ENCODE data around the gene KIF21A. TPM values are rescaled to one million over a fixed set of nuclear protein-coding genes. Genes with fewer than 3 reads are reported as not detected.

KIF21A gene, protein sequence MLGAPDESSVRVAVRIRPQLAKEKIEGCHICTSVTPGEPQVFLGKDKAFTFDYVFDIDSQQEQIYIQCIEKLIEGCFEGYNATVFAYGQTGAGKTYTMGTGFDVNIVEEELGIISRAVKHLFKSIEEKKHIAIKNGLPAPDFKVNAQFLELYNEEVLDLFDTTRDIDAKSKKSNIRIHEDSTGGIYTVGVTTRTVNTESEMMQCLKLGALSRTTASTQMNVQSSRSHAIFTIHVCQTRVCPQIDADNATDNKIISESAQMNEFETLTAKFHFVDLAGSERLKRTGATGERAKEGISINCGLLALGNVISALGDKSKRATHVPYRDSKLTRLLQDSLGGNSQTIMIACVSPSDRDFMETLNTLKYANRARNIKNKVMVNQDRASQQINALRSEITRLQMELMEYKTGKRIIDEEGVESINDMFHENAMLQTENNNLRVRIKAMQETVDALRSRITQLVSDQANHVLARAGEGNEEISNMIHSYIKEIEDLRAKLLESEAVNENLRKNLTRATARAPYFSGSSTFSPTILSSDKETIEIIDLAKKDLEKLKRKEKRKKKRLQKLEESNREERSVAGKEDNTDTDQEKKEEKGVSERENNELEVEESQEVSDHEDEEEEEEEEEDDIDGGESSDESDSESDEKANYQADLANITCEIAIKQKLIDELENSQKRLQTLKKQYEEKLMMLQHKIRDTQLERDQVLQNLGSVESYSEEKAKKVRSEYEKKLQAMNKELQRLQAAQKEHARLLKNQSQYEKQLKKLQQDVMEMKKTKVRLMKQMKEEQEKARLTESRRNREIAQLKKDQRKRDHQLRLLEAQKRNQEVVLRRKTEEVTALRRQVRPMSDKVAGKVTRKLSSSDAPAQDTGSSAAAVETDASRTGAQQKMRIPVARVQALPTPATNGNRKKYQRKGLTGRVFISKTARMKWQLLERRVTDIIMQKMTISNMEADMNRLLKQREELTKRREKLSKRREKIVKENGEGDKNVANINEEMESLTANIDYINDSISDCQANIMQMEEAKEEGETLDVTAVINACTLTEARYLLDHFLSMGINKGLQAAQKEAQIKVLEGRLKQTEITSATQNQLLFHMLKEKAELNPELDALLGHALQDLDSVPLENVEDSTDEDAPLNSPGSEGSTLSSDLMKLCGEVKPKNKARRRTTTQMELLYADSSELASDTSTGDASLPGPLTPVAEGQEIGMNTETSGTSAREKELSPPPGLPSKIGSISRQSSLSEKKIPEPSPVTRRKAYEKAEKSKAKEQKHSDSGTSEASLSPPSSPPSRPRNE (N-terminal part only)
- polyA plus RNA-seq (2011; rRNA removed) (0.94 and 1.4 TPM in 2 replicates), polyA minus RNA-seq (2011; rRNA and poly(A)+ RNA removed) (1.1 and 1.7 TPM in 2 replicates)

DNA sequence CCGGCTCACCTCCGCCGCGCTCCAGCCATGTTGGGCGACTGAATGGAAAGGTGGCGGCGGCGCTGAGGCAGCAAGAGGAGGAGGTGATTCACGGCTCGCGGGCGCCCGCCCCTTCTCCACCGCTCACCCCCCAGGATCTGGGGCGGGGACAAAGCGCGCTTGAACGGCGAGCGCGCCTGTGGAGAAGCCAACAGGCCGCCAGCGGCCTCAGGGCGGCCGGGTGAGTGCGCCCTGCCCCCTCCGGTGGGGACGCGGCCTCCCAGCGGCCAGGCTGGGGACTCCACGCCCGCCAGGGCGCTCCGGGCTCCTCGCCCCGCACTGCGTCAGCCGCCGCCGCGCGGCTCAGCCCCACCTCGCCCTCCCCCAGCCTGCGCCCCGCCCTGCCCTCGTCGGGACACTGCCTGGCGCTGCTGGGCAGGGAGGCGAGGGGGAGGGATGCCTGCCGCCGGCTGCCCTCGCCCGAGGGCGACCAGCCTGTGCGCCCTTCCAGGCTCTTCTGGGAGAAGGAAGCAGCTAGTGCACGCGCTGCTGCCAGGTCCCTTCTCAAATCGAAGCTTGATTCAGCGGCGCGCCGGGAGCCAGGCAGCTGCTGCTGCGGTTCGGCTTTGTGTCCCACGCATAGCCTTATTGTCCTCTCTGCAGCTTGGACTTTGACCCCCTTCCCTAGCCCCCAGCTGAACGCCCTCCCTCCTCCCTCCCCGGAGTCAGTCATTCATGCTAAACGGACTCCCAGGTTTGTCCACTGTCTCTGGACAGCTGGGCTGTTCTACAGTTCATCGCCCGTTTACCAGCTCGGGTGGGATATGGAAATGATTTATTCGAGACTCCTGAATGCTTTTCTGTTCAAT is at the start of gene KIF21A:
TSS of gene KIF21A (minus strand) at position 40 of the 848 bp plus-strand sequence. CDS start 150 bp downstream, outside the sequence.
- CTCF ChIA-PET = no interaction called here
- no peaks in the 10 kb centered on the region for H3K27me3 ChIP-seq (ENCODE audit: control insufficient read depth, insufficient read depth, low read length)
- H3K9me3 ChIP-seq (ENCODE audit: control insufficient read depth, insufficient read depth, low read length) = no peaks in the 10 kb centered on the region
- TF ChIP-seq, protein P1, sequence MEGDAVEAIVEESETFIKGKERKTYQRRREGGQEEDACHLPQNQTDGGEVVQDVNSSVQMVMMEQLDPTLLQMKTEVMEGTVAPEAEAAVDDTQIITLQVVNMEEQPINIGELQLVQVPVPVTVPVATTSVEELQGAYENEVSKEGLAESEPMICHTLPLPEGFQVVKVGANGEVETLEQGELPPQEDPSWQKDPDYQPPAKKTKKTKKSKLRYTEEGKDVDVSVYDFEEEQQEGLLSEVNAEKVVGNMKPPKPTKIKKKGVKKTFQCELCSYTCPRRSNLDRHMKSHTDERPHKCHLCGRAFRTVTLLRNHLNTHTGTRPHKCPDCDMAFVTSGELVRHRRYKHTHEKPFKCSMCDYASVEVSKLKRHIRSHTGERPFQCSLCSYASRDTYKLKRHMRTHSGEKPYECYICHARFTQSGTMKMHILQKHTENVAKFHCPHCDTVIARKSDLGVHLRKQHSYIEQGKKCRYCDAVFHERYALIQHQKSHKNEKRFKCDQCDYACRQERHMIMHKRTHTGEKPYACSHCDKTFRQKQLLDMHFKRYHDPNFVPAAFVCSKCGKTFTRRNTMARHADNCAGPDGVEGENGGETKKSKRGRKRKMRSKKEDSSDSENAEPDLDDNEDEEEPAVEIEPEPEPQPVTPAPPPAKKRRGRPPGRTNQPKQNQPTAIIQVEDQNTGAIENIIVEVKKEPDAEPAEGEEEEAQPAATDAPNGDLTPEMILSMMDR (IDR thresholded peaks at IDR 0.05; ENCODE audit: low read depth, low read length) = peak; percentile 39
- DNase-seq (ENCODE audit: low read depth, low spot score) = peak; percentile 47
- H3K4me3 ChIP-seq (ENCODE audit: low read depth, low read length) = peak within 1 kb of the TSS; percentile 63
- no peak within 1 kb of the TSS for H3K27ac ChIP-seq (ENCODE audit: low read depth, low read length)
- POLR2A ChIA-PET = no interaction called here

DNA sequence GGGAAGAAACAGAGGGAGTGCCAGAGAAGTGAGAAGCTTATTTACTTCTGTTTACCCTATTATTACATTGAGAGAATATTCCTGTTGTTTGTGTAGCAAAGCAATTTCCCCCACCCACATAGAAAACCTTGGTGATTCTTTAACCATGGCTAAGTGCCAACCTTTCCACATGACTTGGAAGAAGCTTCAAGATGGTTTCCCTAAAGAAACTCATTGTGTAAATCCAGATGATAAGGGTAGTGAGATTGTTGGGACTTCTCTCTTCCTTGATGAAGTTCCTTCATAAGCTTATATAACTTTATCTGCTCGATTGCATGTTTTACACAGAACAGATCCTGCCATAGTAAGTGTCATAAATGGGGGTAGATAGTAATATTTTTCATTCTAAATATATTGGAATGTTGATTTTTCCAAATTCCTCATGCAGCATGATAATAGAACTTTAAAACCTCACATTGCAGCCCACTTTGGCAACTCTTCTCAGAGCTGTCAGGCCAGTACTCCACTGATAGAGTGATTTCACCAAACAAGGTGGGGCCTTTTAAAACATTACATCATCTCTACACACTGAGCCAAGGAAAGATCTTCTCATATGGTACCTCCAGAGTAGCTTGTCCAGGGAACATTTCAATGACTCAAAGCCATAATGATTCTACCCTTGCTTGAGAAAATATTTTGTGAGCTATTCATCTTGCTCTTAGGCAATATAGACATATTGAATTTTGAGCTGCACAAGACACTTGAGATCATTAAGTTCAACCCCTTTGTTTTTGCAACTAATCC is 47.8 kb upstream of the KIF21A start:
- TF ChIP-seq, protein P1 (IDR thresholded peaks at IDR 0.05; ENCODE audit: low read depth, low read length) = no peak
- ChIA-PET POLR2A (no interaction called here), CTCF (no interaction called here)
- H3K9me3 ChIP-seq (ENCODE audit: control insufficient read depth, insufficient read depth, low read length) = no peaks in the 10 kb centered on the region
- no peak for DNase-seq (ENCODE audit: low read depth, low spot score)
- no peaks in the 10 kb centered on the region for H3K27me3 ChIP-seq (ENCODE audit: control insufficient read depth, insufficient read depth, low read length)
- H3K4me3 ChIP-seq (ENCODE audit: low read depth, low read length) = no peak overlapping the region
- H3K27ac ChIP-seq (ENCODE audit: low read depth, low read length) = no peak overlapping the region

DNA sequence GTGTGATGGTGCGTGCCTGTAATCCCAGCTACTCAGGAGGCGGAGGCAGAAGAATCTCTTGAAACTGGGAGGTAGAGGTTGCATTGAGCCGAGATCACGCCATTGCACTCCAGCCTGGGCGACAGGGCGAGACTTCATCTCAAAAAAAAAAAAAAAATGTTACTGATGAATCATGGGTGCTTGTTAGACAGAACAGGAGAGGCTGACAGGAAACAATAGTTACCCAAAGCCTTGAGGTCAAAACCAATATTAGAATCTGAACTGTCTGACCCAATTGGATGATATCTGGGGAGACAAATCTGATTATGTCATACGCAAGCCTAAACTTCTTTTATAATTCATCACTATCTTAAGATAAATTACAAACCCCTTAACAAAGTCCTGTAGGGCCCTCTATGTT is 40.7 kb upstream of the KIF21A start:
- no peak overlapping the region for H3K27ac ChIP-seq (ENCODE audit: low read depth, low read length)
- TF ChIP-seq, protein P1 (IDR thresholded peaks at IDR 0.05; ENCODE audit: low read depth, low read length) = no peak
- CTCF ChIA-PET = no interaction called here
- H3K27me3 ChIP-seq (ENCODE audit: control insufficient read depth, insufficient read depth, low read length) = no peaks in the 10 kb centered on the region
- DNase-seq (ENCODE audit: low read depth, low spot score) = no peak
- no peak overlapping the region for H3K4me3 ChIP-seq (ENCODE audit: low read depth, low read length)
- peaks cover 2% of the 10 kb centered on the region; the same call in 1 of the 2 replicates for H3K9me3 ChIP-seq (ENCODE audit: control insufficient read depth, insufficient read depth, low read length)
- POLR2A ChIA-PET = no interaction called here

DNA sequence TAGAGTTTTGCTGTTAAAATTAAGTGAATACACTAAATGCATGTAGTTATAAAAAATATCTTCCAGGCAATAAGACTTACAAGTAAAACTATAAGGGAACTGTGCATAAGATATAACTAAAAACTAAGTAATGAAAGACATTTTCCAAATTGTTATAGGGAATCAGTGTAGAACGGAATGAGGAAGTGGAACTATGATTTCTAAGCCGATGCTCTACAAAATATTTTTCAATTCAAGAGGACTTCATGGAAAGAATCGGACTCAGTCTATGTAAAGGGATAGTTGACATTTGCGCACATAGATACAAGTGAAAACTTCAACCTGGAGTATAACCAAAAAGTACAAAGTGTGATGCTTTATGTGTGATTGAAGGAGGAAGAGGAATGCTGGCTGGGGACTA is 40.1 kb upstream of the KIF21A start:
- POLR2A ChIA-PET = no interaction called here
- no peak for DNase-seq (ENCODE audit: low read depth, low spot score)
- Histone ChIP-seq H3K27ac (ENCODE audit: low read depth, low read length) (no peak overlapping the region), H3K4me3 (ENCODE audit: low read depth, low read length) (no peak overlapping the region), H3K27me3 (ENCODE audit: control insufficient read depth, insufficient read depth, low read length) (no peaks in the 10 kb centered on the region), H3K9me3 (ENCODE audit: control insufficient read depth, insufficient read depth, low read length) (peaks cover 2% of the 10 kb centered on the region; the same call in 1 of the 2 replicates)
- CTCF ChIA-PET = no interaction called here
- TF ChIP-seq, protein P1 (IDR thresholded peaks at IDR 0.05; ENCODE audit: low read depth, low read length) = no peak
